NT2/D1 (cell line): ENCODE data around the gene PBLD.

Source experiments
- DNase-seq: peaks from one replicate; pipeline ENCODE4 v3.0.0-alpha.2; 2011; ENCODE audit warnings: low read depth, low spot score
- H3K27me3 ChIP-seq: 2 replicates; pipeline ENCODE4 v1.6.0; 2011; ENCODE audit warnings: mild to moderate bottlenecking; ENCODE audit not compliant: insufficient read length, insufficient read depth
- H3K36me3 ChIP-seq: 2 replicates; pipeline ENCODE4 v1.6.1; 2011; ENCODE audit warnings: mild to moderate bottlenecking, low read length, mixed read lengths; ENCODE audit not compliant: insufficient read depth, insufficient read length
- H3K4me1 ChIP-seq: 2 replicates; pipeline ENCODE4 v1.5.1; 2011; ENCODE audit not compliant: insufficient read depth, insufficient read length
- H3K4me3 ChIP-seq: 2 replicates; pipeline ENCODE4 v1.5.1; 2011; ENCODE audit warnings: low read depth; ENCODE audit not compliant: insufficient read length
- H3K9ac ChIP-seq: 2 replicates; pipeline ENCODE4 v1.6.0; 2011; ENCODE audit warnings: low read depth; ENCODE audit not compliant: insufficient read length
- H3K9me3 ChIP-seq: 2 replicates; pipeline ENCODE4 v1.5.1; 2011; ENCODE audit warnings: mild to moderate bottlenecking, low read length; ENCODE audit not compliant: insufficient read depth
- SUZ12 ChIP-seq: IDR thresholded peaks from 2 replicates; pipeline ENCODE4 v1.6.1; 2011; ENCODE audit not compliant: insufficient read length, insufficient read depth; ENCODE audit errors: extremely low read depth
- YY1 ChIP-seq: IDR thresholded peaks from 2 replicates; pipeline ENCODE4 v1.6.1; 2011; ENCODE audit not compliant: insufficient read length, insufficient read depth
- ZNF274 ChIP-seq: IDR thresholded peaks from 2 replicates; pipeline ENCODE4 v1.6.1; 2011; ENCODE audit warnings: mild to moderate bottlenecking, low read depth, low read length

PBLD gene

DNA sequence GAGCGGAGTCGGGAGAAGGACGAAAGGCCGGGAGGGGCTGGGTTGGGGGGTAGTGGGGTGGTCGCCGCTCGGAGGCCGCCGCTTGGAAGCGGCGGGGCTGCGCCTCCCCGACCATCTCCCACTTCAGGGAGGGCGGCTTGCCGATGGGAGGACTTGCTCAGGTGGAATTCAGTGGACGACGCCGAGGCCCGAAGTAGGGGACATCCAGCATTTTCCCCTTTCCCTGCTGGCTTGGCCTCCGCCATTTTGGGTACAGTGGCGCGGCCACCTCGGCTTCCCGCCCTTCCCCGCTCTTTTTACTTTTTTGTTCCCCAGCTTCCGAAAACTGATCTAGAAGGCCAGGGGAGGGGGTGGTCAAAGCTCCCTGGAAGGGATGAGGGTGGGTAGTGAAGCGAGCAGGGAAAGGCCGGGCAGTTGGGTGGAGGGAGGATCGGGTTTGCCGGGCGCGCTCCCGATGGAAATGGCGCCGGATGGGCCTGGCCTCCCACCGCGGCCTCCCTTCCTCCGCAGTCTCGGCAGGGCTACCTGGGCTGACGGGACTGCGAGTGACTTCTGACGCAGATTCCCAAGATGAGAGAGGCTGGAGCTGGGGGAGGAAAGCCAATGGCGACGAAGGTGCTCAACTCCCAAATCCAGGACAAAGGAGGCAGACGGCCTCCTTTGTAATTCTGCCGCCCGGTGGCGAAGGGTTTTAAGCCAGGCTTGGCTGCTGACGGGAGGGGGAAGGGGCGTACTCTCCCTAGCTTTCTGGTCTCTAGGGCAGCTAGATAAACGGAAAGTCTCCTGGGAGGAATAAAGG, at the start of gene PBLD:
TSS of gene PBLD (minus strand) at position 670 of the 799 bp plus-strand sequence. CDS start 26,084 bp downstream, outside the sequence.
- peaks cover 38% of the 10 kb centered on the region for H3K36me3 ChIP-seq
- no peaks in the 10 kb centered on the region for H3K4me1 ChIP-seq
- TF ChIP-seq YY1 (peak; percentile 59), ZNF274 (no peak)

DNA sequence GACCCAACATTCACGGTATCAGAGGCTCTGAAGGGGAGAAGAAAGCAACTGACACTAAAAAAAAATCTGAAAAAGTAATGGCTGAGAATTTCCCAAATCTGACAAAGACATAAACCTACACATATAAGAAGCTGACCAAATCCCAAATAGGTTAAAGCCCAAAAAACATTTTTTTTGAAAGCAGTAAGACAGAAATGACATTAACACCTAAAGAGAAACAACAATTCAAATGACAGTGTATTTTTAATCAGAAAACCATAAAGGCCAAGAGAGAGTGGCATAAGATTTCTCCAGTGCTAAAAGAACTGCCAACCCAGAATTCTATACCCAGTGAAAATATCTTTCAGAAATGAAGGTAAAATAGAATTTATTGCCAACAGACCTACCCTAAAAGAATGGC, 38.9 kb upstream of the PBLD start:
- Histone ChIP-seq H3K9ac (no peak overlapping the region), H3K4me1 (no peaks in the 10 kb centered on the region), H3K4me3 (no peak overlapping the region), H3K36me3 (peaks cover 21% of the 10 kb centered on the region), H3K27me3 (no peaks in the 10 kb centered on the region), H3K9me3 (peaks cover 19% of the 10 kb centered on the region; the same call in 1 of the 2 replicates)
- no peak for TF ChIP-seq SUZ12
- no peak for TF ChIP-seq YY1
- TF ChIP-seq ZNF274, result no peak
- no peak for DNase-seq

More for the DNA sequence above, at the start of gene PBLD:
- H3K9me3 ChIP-seq, result no peaks in the 10 kb centered on the region
- no peaks in the 10 kb centered on the region for H3K27me3 ChIP-seq
- H3K9ac ChIP-seq, result peak within 1 kb of the TSS; percentile 93
- H3K4me3 ChIP-seq, result peak within 1 kb of the TSS; percentile 88
- DNase-seq, result peak; percentile 69

DNA sequence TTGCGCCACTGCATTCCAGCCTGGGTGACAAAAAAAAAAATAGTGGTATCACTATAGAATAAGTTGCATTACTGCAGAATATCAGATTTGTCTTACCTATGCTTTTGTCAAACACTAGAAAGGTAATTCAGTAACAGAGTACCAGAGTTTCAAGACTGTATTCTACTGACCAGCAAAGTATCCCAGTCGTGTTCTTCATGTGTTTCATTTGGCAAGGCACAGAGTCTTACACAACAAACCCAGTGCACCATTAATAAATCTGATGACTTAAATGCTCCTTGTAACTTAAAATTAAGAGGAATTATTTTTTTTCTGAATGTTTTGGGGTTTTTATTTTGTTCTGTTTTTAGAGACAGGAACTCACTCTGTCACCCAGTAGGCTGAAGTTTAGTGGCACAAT, 34.4 kb upstream of the PBLD start:
- no peak overlapping the region for H3K9ac ChIP-seq
- DNase-seq, result no peak
- H3K9me3 ChIP-seq, result peaks cover 7% of the 10 kb centered on the region; the same call in 1 of the 2 replicates
- H3K36me3 ChIP-seq, result peaks cover 18% of the 10 kb centered on the region
- no peaks in the 10 kb centered on the region for H3K4me1 ChIP-seq
- no peaks in the 10 kb centered on the region for H3K27me3 ChIP-seq
- TF ChIP-seq YY1 (no peak), ZNF274 (no peak), SUZ12 (no peak)
- no peak overlapping the region for H3K4me3 ChIP-seq

DNA sequence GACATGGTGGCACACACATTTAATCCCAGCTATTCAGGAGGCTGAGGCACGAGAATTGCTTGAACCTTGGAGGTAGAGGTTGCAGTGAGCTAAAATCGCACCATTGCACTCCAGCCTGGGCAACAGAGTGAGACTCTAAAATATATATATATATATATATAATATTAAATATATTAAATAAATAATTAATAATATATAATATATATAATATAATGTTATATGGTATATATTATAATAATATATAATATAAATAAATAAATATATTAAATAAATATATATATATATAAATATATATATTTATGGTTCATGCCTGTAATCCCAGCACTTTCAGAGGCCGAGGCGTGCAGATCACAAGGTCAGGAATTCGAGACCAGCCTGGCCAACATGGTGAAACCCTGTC, 33.9 kb upstream of the PBLD start:
- DNase-seq, result no peak
- Histone ChIP-seq H3K36me3 (peaks cover 18% of the 10 kb centered on the region), H3K9me3 (0 out of 2 replicates have a peak, but pooled peaks cover 1% of the 10 kb centered on the region), H3K9ac (no peak overlapping the region), H3K4me3 (no peak overlapping the region), H3K27me3 (no peaks in the 10 kb centered on the region), H3K4me1 (no peaks in the 10 kb centered on the region)
- no peak for TF ChIP-seq YY1
- no peak for TF ChIP-seq SUZ12

DNA sequence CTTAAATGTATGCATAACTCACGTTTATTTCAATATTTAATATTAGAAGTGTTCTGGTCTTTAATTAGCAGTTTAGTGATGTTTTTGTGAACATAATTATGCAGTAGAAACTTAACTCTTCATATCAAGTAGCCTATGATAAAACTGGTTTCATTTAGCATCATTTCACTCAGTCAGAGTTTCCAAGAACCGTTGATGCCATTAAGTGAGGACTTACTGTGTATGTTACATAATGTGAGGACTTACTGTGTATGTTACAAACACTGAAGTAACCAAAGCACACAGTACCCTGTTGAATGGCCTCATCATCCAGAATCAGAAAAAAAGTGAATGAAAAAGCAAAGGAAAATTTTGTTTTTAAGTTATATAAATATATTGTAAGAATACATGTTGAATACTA, 32.9 kb upstream of the PBLD start:
- no peak for DNase-seq
- H3K9ac ChIP-seq, result no peak overlapping the region
- TF ChIP-seq ZNF274 (no peak), YY1 (no peak), SUZ12 (no peak)
- no peaks in the 10 kb centered on the region for H3K4me1 ChIP-seq
- H3K9me3 ChIP-seq, result no peaks in the 10 kb centered on the region
- H3K27me3 ChIP-seq, result no peaks in the 10 kb centered on the region
- H3K36me3 ChIP-seq, result peaks cover 23% of the 10 kb centered on the region
- H3K4me3 ChIP-seq, result no peak overlapping the region

DNA sequence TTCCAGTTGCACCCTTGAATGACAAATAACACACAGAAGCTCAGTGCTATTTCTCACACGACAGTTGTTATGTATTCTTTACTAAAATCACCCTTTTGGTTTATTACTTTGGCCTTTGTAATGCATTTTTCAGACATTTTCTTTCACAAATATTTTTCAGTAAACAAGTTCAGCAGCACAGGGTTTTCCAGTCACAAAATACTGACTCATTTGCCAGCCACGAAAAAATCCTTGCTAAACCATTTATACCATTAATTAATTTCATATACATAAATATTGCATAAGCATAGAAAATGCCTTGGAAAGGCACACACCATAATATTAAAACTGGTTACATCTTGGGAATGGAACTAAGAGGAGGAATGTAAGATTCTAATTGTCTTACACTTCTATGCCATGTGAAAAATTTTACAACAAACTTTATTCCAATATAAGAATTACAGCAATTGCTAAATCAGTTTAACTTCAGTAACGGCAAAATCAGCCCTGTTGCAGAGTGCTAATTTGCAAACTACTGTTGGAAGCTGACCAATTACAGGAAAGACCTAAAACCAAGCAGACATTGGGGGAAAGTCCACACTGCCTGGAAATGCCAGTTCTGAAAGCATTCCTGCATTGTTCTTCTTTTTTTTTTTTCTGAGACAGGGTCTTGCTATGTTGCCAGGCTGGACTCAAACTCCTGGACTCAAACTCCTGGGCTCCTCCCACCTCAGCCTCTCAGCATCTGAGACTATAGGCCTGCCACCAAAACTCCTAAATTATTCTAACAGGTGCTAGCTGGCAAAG, 31.6 kb upstream of the PBLD start:
- no peak overlapping the region for H3K4me3 ChIP-seq
- H3K9ac ChIP-seq, result no peak overlapping the region
- no peak for TF ChIP-seq ZNF274
- no peak for TF ChIP-seq SUZ12
- no peak for TF ChIP-seq YY1
- H3K9me3 ChIP-seq, result no peaks in the 10 kb centered on the region
- H3K36me3 ChIP-seq, result peaks cover 23% of the 10 kb centered on the region
- no peaks in the 10 kb centered on the region for H3K27me3 ChIP-seq
- DNase-seq, result no peak
- H3K4me1 ChIP-seq, result no peaks in the 10 kb centered on the region

DNA sequence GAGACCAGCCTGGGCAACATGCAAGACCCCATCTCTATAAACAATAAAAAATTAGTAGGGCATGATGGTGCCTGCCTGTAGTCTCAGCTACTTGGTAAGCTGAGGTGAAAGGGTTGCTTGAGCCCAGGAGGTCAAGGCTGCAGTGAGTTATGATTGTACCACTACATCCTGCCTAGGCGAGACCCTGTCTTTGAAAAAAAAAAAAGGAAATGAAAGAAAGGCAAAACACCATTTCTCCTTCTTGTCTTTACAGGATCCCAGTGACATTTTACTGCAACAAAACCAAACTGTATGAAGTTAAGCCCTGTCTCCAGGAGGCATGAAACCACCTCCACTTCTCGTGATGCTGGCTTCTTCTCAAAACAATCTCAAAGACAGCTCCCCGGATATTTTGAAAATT, 29.9 kb upstream of the PBLD start:
- H3K27me3 ChIP-seq, result no peaks in the 10 kb centered on the region
- H3K36me3 ChIP-seq, result peaks cover 26% of the 10 kb centered on the region
- TF ChIP-seq SUZ12 (no peak), YY1 (no peak), ZNF274 (no peak)
- H3K9me3 ChIP-seq, result no peaks in the 10 kb centered on the region
- H3K4me3 ChIP-seq, result no peak overlapping the region
- no peaks in the 10 kb centered on the region for H3K4me1 ChIP-seq
- DNase-seq, result no peak
- no peak overlapping the region for H3K9ac ChIP-seq
